Mucosa of stomach (tissue), 1 donor: Measurements from ENCODE around the gene DCAKD.

Source experiments
- H3K27me3 ChIP-seq: one replicate; pipeline ENCODE4 v1.7.0; 2013; ENCODE audit warnings: mild to moderate bottlenecking, low read length; ENCODE audit not compliant: control insufficient read depth, insufficient read depth
- H3K36me3 ChIP-seq: one replicate; pipeline ENCODE4 v1.7.0; 2013; ENCODE audit warnings: low read length; ENCODE audit not compliant: control insufficient read depth, insufficient read depth
- H3K4me1 ChIP-seq: one replicate; pipeline ENCODE4 v1.7.0; 2013; ENCODE audit warnings: mild to moderate bottlenecking, low read length; ENCODE audit not compliant: control insufficient read depth, insufficient read depth
- H3K4me3 ChIP-seq: one replicate; pipeline ENCODE4 v1.7.0; 2013; ENCODE audit warnings: low read length
- H3K9ac ChIP-seq: one replicate; pipeline ENCODE4 v1.7.0; 2013; ENCODE audit warnings: mild to moderate bottlenecking, low read length, moderate library complexity
- H3K9me3 ChIP-seq: one replicate; pipeline ENCODE4 v1.7.0; 2013; ENCODE audit warnings: mild to moderate bottlenecking, low read length, moderate library complexity; ENCODE audit not compliant: control insufficient read depth
- donor health status: Pancreatic carcinoma.

DCAKD gene

GRCh38 chr17:44989552-44990138 lies 61.8 kb downstream of the DCAKD start:
- Histone ChIP-seq H3K4me1 (no peaks in the 10 kb centered on the region), H3K9ac (no peak overlapping the region), H3K36me3 (no peaks in the 10 kb centered on the region), H3K9me3 (no peaks in the 10 kb centered on the region), H3K27me3 (peaks cover 40% of the 10 kb centered on the region), H3K4me3 (no peak overlapping the region)

- Histone ChIP-seq H3K36me3 (no peaks in the 10 kb centered on the region), H3K27me3 (peaks cover 40% of the 10 kb centered on the region), H3K9ac (no peak overlapping the region), H3K4me3 (no peak overlapping the region), H3K4me1 (no peaks in the 10 kb centered on the region), H3K9me3 (no peaks in the 10 kb centered on the region)
Measured at GRCh38 chr17:44988044-44988942, 63.1 kb downstream of the DCAKD start.

GRCh38 chr17:44983563-44983962 lies 67.9 kb downstream of the DCAKD start:
- no peak overlapping the region for H3K4me3 ChIP-seq
- no peaks in the 10 kb centered on the region for H3K9me3 ChIP-seq
- H3K36me3 ChIP-seq = no peaks in the 10 kb centered on the region
- H3K9ac ChIP-seq = no peak overlapping the region
- peaks cover 29% of the 10 kb centered on the region for H3K27me3 ChIP-seq
- peaks cover 37% of the 10 kb centered on the region for H3K4me1 ChIP-seq

GRCh38 chr17:44982113-44982702 lies 69.2 kb downstream of the DCAKD start:
- no peak overlapping the region for H3K4me3 ChIP-seq
- H3K4me1 ChIP-seq = peaks cover 50% of the 10 kb centered on the region
- H3K36me3 ChIP-seq = no peaks in the 10 kb centered on the region
- no peaks in the 10 kb centered on the region for H3K9me3 ChIP-seq
- peaks cover 24% of the 10 kb centered on the region for H3K27me3 ChIP-seq
- H3K9ac ChIP-seq = no peak overlapping the region

GRCh38 chr17:44981221-44981968 lies 70.0 kb downstream of the DCAKD start:
- Histone ChIP-seq H3K9ac (peak overlapping the region; percentile 8), H3K36me3 (no peaks in the 10 kb centered on the region), H3K9me3 (no peaks in the 10 kb centered on the region), H3K4me1 (peaks cover 55% of the 10 kb centered on the region), H3K4me3 (peak overlapping the region; percentile 25), H3K27me3 (peaks cover 25% of the 10 kb centered on the region)

GRCh38 chr17:44979426-44979995 lies 71.9 kb downstream of the DCAKD start:
- Histone ChIP-seq H3K9ac (no peak overlapping the region), H3K36me3 (no peaks in the 10 kb centered on the region), H3K4me3 (no peak overlapping the region), H3K27me3 (peaks cover 27% of the 10 kb centered on the region), H3K9me3 (no peaks in the 10 kb centered on the region), H3K4me1 (peaks cover 55% of the 10 kb centered on the region)

- no peaks in the 10 kb centered on the region for H3K36me3 ChIP-seq
- no peak overlapping the region for H3K9ac ChIP-seq
- no peak overlapping the region for H3K4me3 ChIP-seq
- no peaks in the 10 kb centered on the region for H3K9me3 ChIP-seq
- peaks cover 27% of the 10 kb centered on the region for H3K27me3 ChIP-seq
- H3K4me1 ChIP-seq = peaks cover 55% of the 10 kb centered on the region
Measured at GRCh38 chr17:44978807-44979206, 72.6 kb downstream of the DCAKD start.

- no peak overlapping the region for H3K9ac ChIP-seq
- H3K9me3 ChIP-seq = no peaks in the 10 kb centered on the region
- no peak overlapping the region for H3K4me3 ChIP-seq
- no peaks in the 10 kb centered on the region for H3K36me3 ChIP-seq
- peaks cover 27% of the 10 kb centered on the region for H3K27me3 ChIP-seq
- peaks cover 55% of the 10 kb centered on the region for H3K4me1 ChIP-seq
Measured at GRCh38 chr17:44977814-44978550, 73.5 kb downstream of the DCAKD start.

- H3K27me3 ChIP-seq = peaks cover 31% of the 10 kb centered on the region
- H3K9me3 ChIP-seq = no peaks in the 10 kb centered on the region
- H3K36me3 ChIP-seq = no peaks in the 10 kb centered on the region
- peaks cover 54% of the 10 kb centered on the region for H3K4me1 ChIP-seq
- no peak overlapping the region for H3K4me3 ChIP-seq
- no peak overlapping the region for H3K9ac ChIP-seq
Measured at GRCh38 chr17:44977065-44977464, 74.4 kb downstream of the DCAKD start.

- Histone ChIP-seq H3K27me3 (peaks cover 33% of the 10 kb centered on the region), H3K4me3 (no peak overlapping the region), H3K36me3 (no peaks in the 10 kb centered on the region), H3K9ac (no peak overlapping the region), H3K9me3 (no peaks in the 10 kb centered on the region), H3K4me1 (peaks cover 45% of the 10 kb centered on the region)
Measured at GRCh38 chr17:44976206-44976605, 75.2 kb downstream of the DCAKD start.
